22Rv1 (cell line): ENCODE data around the gene FARSB.

Experiments
- CTCF ChIP-seq: fragments of 450-650 bp; IDR thresholded peaks from 2 replicates; pipeline ENCODE4 v1.5.1; 2017; ENCODE audit warnings: mild to moderate bottlenecking
- ZFX ChIP-seq: fragments of 450-650 bp; IDR thresholded peaks from 2 replicates; pipeline ENCODE4 v1.6.1; 2017; ENCODE audit warnings: antibody characterized with exemption, borderline replicate concordance

DNA sequence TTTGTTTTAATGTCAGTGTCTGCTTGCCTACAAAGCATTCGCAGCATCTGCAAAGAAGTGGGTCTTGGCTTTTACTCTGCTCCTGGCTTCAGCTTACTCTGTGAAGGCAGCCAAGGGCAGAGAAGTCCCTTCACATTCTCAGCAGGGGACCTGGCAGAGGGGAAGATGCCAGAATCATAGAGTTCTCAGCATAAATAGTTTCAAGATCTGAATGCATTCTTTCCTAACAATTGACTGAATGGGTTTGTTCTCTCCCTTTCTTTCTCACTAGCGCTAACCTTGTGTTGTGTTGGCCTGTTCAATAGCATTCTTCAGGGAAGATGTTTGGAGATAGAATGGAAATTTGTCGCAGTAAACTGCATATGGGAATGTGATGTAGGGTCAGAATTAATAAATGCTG, 106.9 kb downstream of the FARSB start:
- TF ChIP-seq ZFX, result no peak
- TF ChIP-seq CTCF, result no peak
